ENCODE results near the gene REPIN1. TPM values are rescaled to one million over a fixed set of nuclear protein-coding genes. Genes with fewer than 3 reads are reported as not detected.
A peak's percentile ranks its signal among the peaks of the same experiment; 100 is the strongest.

Gene REPIN1
- total and polyA plus RNA-seq, 9 of the 15 experiments (the other 6 are each of a cell fraction or from before 2014, with no cell fraction given): 8.1 to 283 (median 94.3) TPM

DNA sequence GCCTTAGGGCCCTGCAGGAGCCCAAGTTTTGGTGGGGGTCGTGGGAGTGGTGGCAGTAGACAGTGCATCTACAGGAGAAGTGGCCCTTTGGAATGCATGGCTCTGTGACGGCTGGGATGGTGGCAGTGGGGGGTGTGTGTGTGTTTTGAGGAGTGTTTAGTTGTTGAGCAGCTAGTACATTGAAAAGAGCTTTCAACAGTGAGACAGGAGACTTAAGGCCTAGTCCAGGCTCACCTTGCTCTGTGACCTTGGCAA is 37.6 kb downstream of the REPIN1 start (continued):
- TF ChIP-seq SRSF9 (IDR thresholded peaks at IDR 0.05; ENCODE audit: borderline replicate concordance, low read depth, low read length): no peak
- TF ChIP-seq CBX1 (IDR thresholded peaks at IDR 0.05; ENCODE audit: low read depth): no peak
- no peak for TF ChIP-seq ZNF121 (CRISPR knock-in tag; conservative IDR thresholded peaks at IDR 0.05)
- 0 out of 2 replicates have a peak, but pooled peaks have one; percentile 63 for TF ChIP-seq LARP7 (IDR thresholded peaks at IDR 0.05)
- TF ChIP-seq ETS2 (tag; IDR thresholded peaks at IDR 0.05; ENCODE audit: borderline replicate concordance, poor library complexity, severe bottlenecking): no peak
- no peak for TF ChIP-seq SMAD4 (CRISPR knock-in tag; conservative IDR thresholded peaks at IDR 0.05)
- TF ChIP-seq TBL1XR1 (IDR thresholded peaks at IDR 0.05; ENCODE audit: low read length in 2 of 2): no peak
- no peak for TF ChIP-seq SP1 (CRISPR knock-in tag; IDR thresholded peaks at IDR 0.05)
- peak; percentile 80 for TF ChIP-seq BCOR (IDR thresholded peaks at IDR 0.05)
- no peak for TF ChIP-seq STAG1 (CRISPR knock-in tag; IDR thresholded peaks at IDR 0.05; ENCODE audit: borderline replicate concordance)
- TF ChIP-seq RNF219 (CRISPR knock-in tag; IDR thresholded peaks at IDR 0.05): no peak
- no peak for TF ChIP-seq RBM17 (IDR thresholded peaks at IDR 0.05; ENCODE audit: borderline replicate concordance, low read depth, low read length)
- TF ChIP-seq ILF3 (IDR thresholded peaks at IDR 0.05; ENCODE audit: borderline replicate concordance): no peak

Data from K562 (cell line).